Measurements from ENCODE around the gene CBX7. TPM values are rescaled to one million over a fixed set of nuclear protein-coding genes. Genes with fewer than 3 reads are reported as not detected.

The CBX7 gene
- total and polyA plus RNA-seq, 9 of the 15 experiments (the other 6 are each of a cell fraction or from before 2014, with no cell fraction given) = 0.04 to 5.2 (median 2.8) TPM

DNA sequence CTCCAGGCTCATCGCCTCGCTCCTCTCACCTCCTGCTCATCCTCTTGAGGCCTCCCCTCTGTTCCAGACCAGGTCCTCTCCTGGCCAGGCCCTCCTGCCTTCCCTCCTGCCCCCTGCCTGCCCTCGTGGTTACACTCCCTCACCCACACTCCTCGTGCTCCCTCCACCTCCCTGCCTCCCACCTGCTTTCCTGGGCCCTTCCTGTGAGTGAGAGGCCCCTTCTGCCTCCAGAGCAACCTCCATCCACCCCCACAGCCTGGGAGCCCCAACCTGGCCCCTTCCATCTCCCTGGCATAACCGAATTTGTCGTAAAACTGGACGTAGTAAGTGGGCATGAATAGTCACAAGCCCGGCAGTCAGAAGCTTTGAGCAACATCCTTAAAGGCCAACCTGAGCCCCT is 70.9 kb downstream of the CBX7 start (continued):
- TF ChIP-seq CREBBP (IDR thresholded peaks at IDR 0.05; ENCODE audit: low read depth, low read length) (no peak), ZNF408 (CRISPR knock-in tag; IDR thresholded peaks at IDR 0.05; ENCODE audit: low read depth) (no peak)

GRCh38 chr22:39081016-39081415 is 71.5 kb downstream of the CBX7 start:
- WGBS (ENCODE audit: insufficient coverage, low coverage, missing lambda C conversion rate) = 89% methylated on average over 9 of the region's 12 CpGs
- CTCF ChIA-PET (ENCODE audit: low intra/inter-chr PET ratio) = no interaction called here
- Histone ChIP-seq H3K4me3 (no peak overlapping the region), H2AFZ (ENCODE audit: low read depth, low read length) (no peak overlapping the region), H3K27me3 (ENCODE audit: control insufficient read depth in 2 of 2, insufficient read depth in 2 of 2, low read length in 2 of 2) (no peaks in the 10 kb centered on the region), H4K20me1 (replicated peaks; ENCODE audit: control insufficient read depth, insufficient read depth, low read length) (no peaks in the 10 kb centered on the region), H3K4me1 (replicated peaks in 1 of 2; ENCODE audit: control insufficient read depth in 2 of 2, insufficient read depth in 2 of 2, low read length in 2 of 2) (peaks cover 0 to 24% of the 10 kb centered on the region in 2 experiments; a peak in 4 of 5 replicates), H3K9me3 (replicated peaks; ENCODE audit: control insufficient read depth, insufficient read depth, low read depth, low read length) (no peaks in the 10 kb centered on the region), H3K4me2 (ENCODE audit: insufficient read depth, low read length) (no peak overlapping the region), H3K9me1 (ENCODE audit: control insufficient read depth, insufficient read depth, low read length) (no peaks in the 10 kb centered on the region), H3K27ac (ENCODE audit: extremely low read depth, low read depth, low read length) (no peak overlapping the region), H3K79me2 (ENCODE audit: control insufficient read depth, insufficient read depth, low read length) (peaks cover 4% of the 10 kb centered on the region; the same call in 2 of the 3 replicates), H3K36me3 (ENCODE audit: control insufficient read depth, insufficient read depth, low read length) (no peaks in the 10 kb centered on the region; the same call in 2 of the 3 replicates), H3K9ac (ENCODE audit: insufficient read depth in 1 of 2, low read depth in 2 of 2, low read length in 2 of 2) (no peak overlapping the region)
- TF ChIP-seq TRIM24 (IDR thresholded peaks at IDR 0.05) = no peak
- in situ Hi-C loops (cut with MboI) (no loop called here), intact Hi-C loops (cut with micrococcal nuclease) (no loop called here)
- FAIRE-seq (no peak), ATAC-seq (no peak), DNase-seq (ENCODE audit: extremely low read depth in 1 of 4, low spot score in 3 of 4) (no peak)
- no TSS peak for BruUV-seq (replicated peaks)
- POLR2A ChIA-PET = interaction anchor here (0.7 kb wide), 1 partner anchor 626 kb away, joined by 3 read pairs; no protein-coding TSS in a partner anchor

Small RNA genes within 50 kb of the gene (small RNA-seq; reads per million reads assigned to genes)
- gene COX5BP7 = not detected

Other genes with a start within 250 kb of the CBX7 start
Only the 7 nearest of the 11 such genes appear.
- gene APOBEC3C, start 138.4 kb downstream of the CBX7 start, total RNA-seq (2014; rRNA removed) = 12.4 and 15.1 TPM in 2 replicates
- 14.4 and 15.6 TPM in 2 replicates for gene APOBEC3C, start 138.4 kb downstream of the CBX7 start, total RNA-seq (2014; rRNA removed; fragmentation: Illumina TruSeq; extraction: Trizol)
- gene APOBEC3C, start 138.4 kb downstream of the CBX7 start, total RNA-seq (2015; rRNA removed; fragmentation: Illumina TruSeq; extraction: Trizol) = 15.8 and 15.9 TPM in 2 replicates
- gene APOBEC3C, start 138.4 kb downstream of the CBX7 start, total RNA-seq (2021) = 90.1 and 90.9 TPM in 2 replicates
- gene APOBEC3C, start 138.4 kb downstream of the CBX7 start, polyA plus RNA-seq (2011; rRNA removed) = 44.4 and 54.7 TPM in 2 replicates
- gene APOBEC3C, start 138.4 kb downstream of the CBX7 start, polyA plus RNA-seq (2014; fragmentation: Illumina TruSeq; extraction: Trizol) = 116 and 118 TPM in 2 replicates
- 100 to 1,000 TPM; 226 to 285 TPM for gene APOBEC3C, start 138.4 kb downstream of the CBX7 start, polyA plus RNA-seq (2014; fragmentation: Nextera tagmentation; extraction: Ambion mirVana)
- 55.5 and 59.8 TPM in 2 replicates for gene APOBEC3C, start 138.4 kb downstream of the CBX7 start, polyA plus RNA-seq (2014; rRNA removed)
- gene APOBEC3D, start 131.6 kb downstream of the CBX7 start, total RNA-seq (2014; rRNA removed) = 4.3 and 6.4 TPM in 2 replicates
- gene APOBEC3D, start 131.6 kb downstream of the CBX7 start, total RNA-seq (2014; rRNA removed; fragmentation: Illumina TruSeq; extraction: Trizol) = 3.0 and 3.7 TPM in 2 replicates
- 6.4 and 6.8 TPM in 2 replicates for gene APOBEC3D, start 131.6 kb downstream of the CBX7 start, total RNA-seq (2015; rRNA removed; fragmentation: Illumina TruSeq; extraction: Trizol)
- gene APOBEC3D, start 131.6 kb downstream of the CBX7 start, total RNA-seq (2021) = 9.1 and 9.6 TPM in 2 replicates
- gene APOBEC3D, start 131.6 kb downstream of the CBX7 start, polyA plus RNA-seq (2011; rRNA removed) = 5.1 and 6.0 TPM in 2 replicates
- 6.6 and 7.4 TPM in 2 replicates for gene APOBEC3D, start 131.6 kb downstream of the CBX7 start, polyA plus RNA-seq (2014; fragmentation: Illumina TruSeq; extraction: Trizol)
- 1 to 10 TPM; 4.7 to 8.4 TPM for gene APOBEC3D, start 131.6 kb downstream of the CBX7 start, polyA plus RNA-seq (2014; fragmentation: Nextera tagmentation; extraction: Ambion mirVana)
- 4.4 and 6.0 TPM in 2 replicates for gene APOBEC3D, start 131.6 kb downstream of the CBX7 start, polyA plus RNA-seq (2014; rRNA removed)
- 1.6 and 2.4 TPM in 2 replicates for gene APOBEC3F, start 111.8 kb downstream of the CBX7 start, total RNA-seq (2014; rRNA removed)
- gene APOBEC3F, start 111.8 kb downstream of the CBX7 start, total RNA-seq (2014; rRNA removed; fragmentation: Illumina TruSeq; extraction: Trizol) = 0.80 and 1.1 TPM in 2 replicates
- 1.5 and 1.9 TPM in 2 replicates for gene APOBEC3F, start 111.8 kb downstream of the CBX7 start, total RNA-seq (2015; rRNA removed; fragmentation: Illumina TruSeq; extraction: Trizol)
- gene APOBEC3F, start 111.8 kb downstream of the CBX7 start, total RNA-seq (2021) = 3.3 and 5.0 TPM in 2 replicates
- gene APOBEC3F, start 111.8 kb downstream of the CBX7 start, polyA plus RNA-seq (2011; rRNA removed) = 1.6 TPM in 2 replicates
- 2.2 and 2.7 TPM in 2 replicates for gene APOBEC3F, start 111.8 kb downstream of the CBX7 start, polyA plus RNA-seq (2014; fragmentation: Illumina TruSeq; extraction: Trizol)
- gene APOBEC3F, start 111.8 kb downstream of the CBX7 start, polyA plus RNA-seq (2014; fragmentation: Nextera tagmentation; extraction: Ambion mirVana) = 1 to 10 TPM; 1.4 to 2.0 TPM
- gene APOBEC3F, start 111.8 kb downstream of the CBX7 start, polyA plus RNA-seq (2014; rRNA removed) = 1.7 and 4.0 TPM in 2 replicates
- gene APOBEC3G, start 75.4 kb downstream of the CBX7 start, total RNA-seq (2014; rRNA removed) = 7.8 and 8.2 TPM in 2 replicates
- 7.1 and 7.2 TPM in 2 replicates for gene APOBEC3G, start 75.4 kb downstream of the CBX7 start, total RNA-seq (2014; rRNA removed; fragmentation: Illumina TruSeq; extraction: Trizol)
- gene APOBEC3G, start 75.4 kb downstream of the CBX7 start, total RNA-seq (2015; rRNA removed; fragmentation: Illumina TruSeq; extraction: Trizol) = 5.2 and 5.3 TPM in 2 replicates
- gene APOBEC3G, start 75.4 kb downstream of the CBX7 start, total RNA-seq (2021) = 6.2 and 6.6 TPM in 2 replicates
- 6.8 and 12.6 TPM in 2 replicates for gene APOBEC3G, start 75.4 kb downstream of the CBX7 start, polyA plus RNA-seq (2011; rRNA removed)
- 9.1 and 12.0 TPM in 2 replicates for gene APOBEC3G, start 75.4 kb downstream of the CBX7 start, polyA plus RNA-seq (2014; fragmentation: Illumina TruSeq; extraction: Trizol)
- 10 to 100 TPM; 20.4 to 20.8 TPM for gene APOBEC3G, start 75.4 kb downstream of the CBX7 start, polyA plus RNA-seq (2014; fragmentation: Nextera tagmentation; extraction: Ambion mirVana)
- 11.4 and 14.3 TPM in 2 replicates for gene APOBEC3G, start 75.4 kb downstream of the CBX7 start, polyA plus RNA-seq (2014; rRNA removed)
- gene APOBEC3H, start 55.4 kb downstream of the CBX7 start, total RNA-seq (2014; rRNA removed) = not detected in 2 replicates
- not detected in 2 replicates for gene APOBEC3H, start 55.4 kb downstream of the CBX7 start, total RNA-seq (2014; rRNA removed; fragmentation: Illumina TruSeq; extraction: Trizol)
- gene APOBEC3H, start 55.4 kb downstream of the CBX7 start, total RNA-seq (2015; rRNA removed; fragmentation: Illumina TruSeq; extraction: Trizol) = not detected in 2 replicates
- not detected in 2 replicates for gene APOBEC3H, start 55.4 kb downstream of the CBX7 start, total RNA-seq (2021)
- gene APOBEC3H, start 55.4 kb downstream of the CBX7 start, polyA plus RNA-seq (2011; rRNA removed) = not detected in 2 replicates
- gene APOBEC3H, start 55.4 kb downstream of the CBX7 start, polyA plus RNA-seq (2014; fragmentation: Illumina TruSeq; extraction: Trizol) = not detected in 2 replicates
- gene APOBEC3H, start 55.4 kb downstream of the CBX7 start, polyA plus RNA-seq (2014; fragmentation: Nextera tagmentation; extraction: Ambion mirVana) = under 1 TPM in 1 of 2 experiments, not detected in 1; 0.10 TPM
- gene APOBEC3H, start 55.4 kb downstream of the CBX7 start, polyA plus RNA-seq (2014; rRNA removed) = 0.21 TPM in 1 of 2 replicates, not detected in the other
- 0.69 and 1.1 TPM in 2 replicates for gene PDGFB, start 92.3 kb upstream of the CBX7 start, total RNA-seq (2014; rRNA removed)
- 0.13 and 0.22 TPM in 2 replicates for gene PDGFB, start 92.3 kb upstream of the CBX7 start, total RNA-seq (2014; rRNA removed; fragmentation: Illumina TruSeq; extraction: Trizol)
- 0.11 TPM in 1 of 2 replicates, not detected in the other for gene PDGFB, start 92.3 kb upstream of the CBX7 start, total RNA-seq (2015; rRNA removed; fragmentation: Illumina TruSeq; extraction: Trizol)
- 1.2 and 1.4 TPM in 2 replicates for gene PDGFB, start 92.3 kb upstream of the CBX7 start, total RNA-seq (2021)
- 3.6 and 4.0 TPM in 2 replicates for gene PDGFB, start 92.3 kb upstream of the CBX7 start, polyA plus RNA-seq (2011; rRNA removed)
- 0.40 and 0.89 TPM in 2 replicates for gene PDGFB, start 92.3 kb upstream of the CBX7 start, polyA plus RNA-seq (2014; fragmentation: Illumina TruSeq; extraction: Trizol)
- gene PDGFB, start 92.3 kb upstream of the CBX7 start, polyA plus RNA-seq (2014; fragmentation: Nextera tagmentation; extraction: Ambion mirVana) = under 1 TPM; 0.07 to 0.15 TPM
- 0.50 and 0.56 TPM in 2 replicates for gene PDGFB, start 92.3 kb upstream of the CBX7 start, polyA plus RNA-seq (2014; rRNA removed)
- 2,245 and 2,417 TPM in 2 replicates for gene RPL3, start 166.9 kb upstream of the CBX7 start, total RNA-seq (2014; rRNA removed)
- gene RPL3, start 166.9 kb upstream of the CBX7 start, total RNA-seq (2014; rRNA removed; fragmentation: Illumina TruSeq; extraction: Trizol) = 1,384 and 1,624 TPM in 2 replicates
- gene RPL3, start 166.9 kb upstream of the CBX7 start, total RNA-seq (2015; rRNA removed; fragmentation: Illumina TruSeq; extraction: Trizol) = 1,989 and 2,037 TPM in 2 replicates
- gene RPL3, start 166.9 kb upstream of the CBX7 start, total RNA-seq (2021) = 1,960 and 1,995 TPM in 2 replicates
- gene RPL3, start 166.9 kb upstream of the CBX7 start, polyA plus RNA-seq (2011; rRNA removed) = 3,220 and 3,989 TPM in 2 replicates
- 2,565 and 2,747 TPM in 2 replicates for gene RPL3, start 166.9 kb upstream of the CBX7 start, polyA plus RNA-seq (2014; fragmentation: Illumina TruSeq; extraction: Trizol)
- 1,000 to 10,000 TPM; 3,338 to 4,066 TPM for gene RPL3, start 166.9 kb upstream of the CBX7 start, polyA plus RNA-seq (2014; fragmentation: Nextera tagmentation; extraction: Ambion mirVana)
- 2,749 and 3,057 TPM in 2 replicates for gene RPL3, start 166.9 kb upstream of the CBX7 start, polyA plus RNA-seq (2014; rRNA removed)

Measured in K562 (cell line).